SJSA1 (cell line): ENCODE data around the gene ACSF3. TPM values are rescaled to one million over a fixed set of nuclear protein-coding genes. Genes with fewer than 3 reads are reported as not detected.

ENCODE experiments used
- DNase-seq, 2 experiments: peaks; one replicate each; pipeline ENCODE4 v3.0.0-alpha.2; 2015 to 2020; ENCODE audit warnings: low spot score in 2 of 2, low read depth in 1 of 2
- H3K27ac ChIP-seq: fragments of 250-450 bp; sonication (Bioruptor Pico); 2 replicates; pipeline ENCODE4 v1.5.1; 2020; ENCODE audit warnings: mild to moderate bottlenecking, moderate library complexity
- H3K27me3 ChIP-seq: fragments of 250-450 bp; sonication (Bioruptor Pico); replicated peaks from 2 replicates; pipeline ENCODE4 v1.5.1; 2020; ENCODE audit warnings: mild to moderate bottlenecking, moderate library complexity
- H3K36me3 ChIP-seq: fragments of 250-450 bp; sonication (Bioruptor Pico); 2 replicates; pipeline ENCODE4 v1.5.1; 2020; ENCODE audit warnings: mild to moderate bottlenecking
- H3K4me1 ChIP-seq: fragments of 250-450 bp; sonication (Bioruptor Pico); replicated peaks from 2 replicates; pipeline ENCODE4 v1.6.1; 2021; ENCODE audit warnings: mild to moderate bottlenecking
- H3K4me3 ChIP-seq: fragments of 250-450 bp; sonication (Bioruptor Pico); 2 replicates; pipeline ENCODE4 v1.5.1; 2020; ENCODE audit warnings: mild to moderate bottlenecking
- H3K9me3 ChIP-seq: fragments of 250-450 bp; sonication (Bioruptor Pico); replicated peaks from 2 replicates; pipeline ENCODE4 v1.5.1; 2020; ENCODE audit warnings: mild to moderate bottlenecking
- total RNA-seq: library from RNA; depleted of rRNA; stranded (reverse); fragments of >200 nt; shearing (Covaris generic); gene quantifications from 2 replicates; pipeline ENCODE4 v1.2.3, GENCODE V29; 2014

ACSF3 gene
- total RNA-seq, 1 experiment from 2014 or later, result 31.7 TPM

- peaks cover 57% of the 10 kb centered on the region for H3K36me3 ChIP-seq
- no peak overlapping the region for H3K4me3 ChIP-seq
- H3K27me3 ChIP-seq, result no peaks in the 10 kb centered on the region
- DNase-seq, result no peak
- no peaks in the 10 kb centered on the region for H3K4me1 ChIP-seq
- H3K9me3 ChIP-seq, result no peaks in the 10 kb centered on the region
- no peak overlapping the region for H3K27ac ChIP-seq
These were observed 14.8 kb downstream of the ACSF3 start for GRCh38 chr16:89108416-89108815.

- Histone ChIP-seq H3K36me3 (peaks cover 48% of the 10 kb centered on the region), H3K9me3 (no peaks in the 10 kb centered on the region), H3K27me3 (no peaks in the 10 kb centered on the region), H3K4me1 (peaks cover 17% of the 10 kb centered on the region), H3K27ac (no peak overlapping the region), H3K4me3 (no peak overlapping the region)
- no peak for DNase-seq
These were observed 17.0 kb downstream of the ACSF3 start for GRCh38 chr16:89110641-89111040.

GRCh38 chr16:89111263-89111662 lies 17.6 kb downstream of the ACSF3 start:
- Histone ChIP-seq H3K27ac (no peak overlapping the region), H3K27me3 (no peaks in the 10 kb centered on the region), H3K9me3 (no peaks in the 10 kb centered on the region), H3K36me3 (peaks cover 50% of the 10 kb centered on the region), H3K4me3 (no peak overlapping the region), H3K4me1 (peaks cover 17% of the 10 kb centered on the region)
- DNase-seq, result no peak

GRCh38 chr16:89112377-89113151 lies 18.9 kb downstream of the ACSF3 start:
- Histone ChIP-seq H3K27me3 (no peaks in the 10 kb centered on the region), H3K4me3 (no peak overlapping the region), H3K27ac (no peak overlapping the region), H3K9me3 (no peaks in the 10 kb centered on the region), H3K36me3 (peaks cover 49% of the 10 kb centered on the region), H3K4me1 (peaks cover 17% of the 10 kb centered on the region)
- DNase-seq, result no peak

- no peak for DNase-seq
- Histone ChIP-seq H3K9me3 (no peaks in the 10 kb centered on the region), H3K27ac (no peak overlapping the region), H3K4me1 (peaks cover 17% of the 10 kb centered on the region), H3K36me3 (peaks cover 49% of the 10 kb centered on the region), H3K4me3 (no peak overlapping the region), H3K27me3 (no peaks in the 10 kb centered on the region)
These were observed 19.5 kb downstream of the ACSF3 start for GRCh38 chr16:89113152-89113547.

- H3K27me3 ChIP-seq, result no peaks in the 10 kb centered on the region
- H3K27ac ChIP-seq, result no peak overlapping the region
- no peaks in the 10 kb centered on the region for H3K9me3 ChIP-seq
- peaks cover 54% of the 10 kb centered on the region for H3K36me3 ChIP-seq
- no peak overlapping the region for H3K4me3 ChIP-seq
- peaks cover 17% of the 10 kb centered on the region for H3K4me1 ChIP-seq
- no peak for DNase-seq
These were observed 20.0 kb downstream of the ACSF3 start for GRCh38 chr16:89113661-89114060.

GRCh38 chr16:89114159-89114981 lies 20.7 kb downstream of the ACSF3 start:
- peak overlapping the region; percentile 83 for H3K27ac ChIP-seq
- peak; percentile 50 to 80 for DNase-seq
- peaks cover 56% of the 10 kb centered on the region for H3K36me3 ChIP-seq

GRCh38 chr16:89115216-89115861 lies 21.7 kb downstream of the ACSF3 start:
- peaks cover 17% of the 10 kb centered on the region for H3K4me1 ChIP-seq
- peak; percentile 41 to 69 for DNase-seq
- H3K4me3 ChIP-seq, result no peak overlapping the region
- no peaks in the 10 kb centered on the region for H3K27me3 ChIP-seq
- peaks cover 64% of the 10 kb centered on the region for H3K36me3 ChIP-seq
- H3K9me3 ChIP-seq, result no peaks in the 10 kb centered on the region
- H3K27ac ChIP-seq, result peak overlapping the region; percentile 83

More at GRCh38 chr16:89114159-89114981, 20.7 kb downstream of the ACSF3 start:
- H3K27me3 ChIP-seq, result no peaks in the 10 kb centered on the region
- no peak overlapping the region for H3K4me3 ChIP-seq
- H3K4me1 ChIP-seq, result peaks cover 17% of the 10 kb centered on the region
- no peaks in the 10 kb centered on the region for H3K9me3 ChIP-seq

- DNase-seq, result no peak
These were observed 22.9 kb downstream of the ACSF3 start for GRCh38 chr16:89116341-89117226.

GRCh38 chr16:89117227-89117974 lies 23.7 kb downstream of the ACSF3 start:
- H3K9me3 ChIP-seq, result no peaks in the 10 kb centered on the region
- H3K4me3 ChIP-seq, result no peak overlapping the region
- no peak overlapping the region for H3K27ac ChIP-seq
- DNase-seq, result no peak
- peaks cover 64% of the 10 kb centered on the region for H3K36me3 ChIP-seq
- H3K27me3 ChIP-seq, result no peaks in the 10 kb centered on the region
- peaks cover 17% of the 10 kb centered on the region for H3K4me1 ChIP-seq

More at GRCh38 chr16:89116341-89117226, 22.9 kb downstream of the ACSF3 start:
- H3K4me1 ChIP-seq, result peaks cover 17% of the 10 kb centered on the region
- H3K36me3 ChIP-seq, result peaks cover 69% of the 10 kb centered on the region
- H3K27ac ChIP-seq, result no peak overlapping the region
- H3K4me3 ChIP-seq, result no peak overlapping the region
- H3K27me3 ChIP-seq, result no peaks in the 10 kb centered on the region
- no peaks in the 10 kb centered on the region for H3K9me3 ChIP-seq

- Histone ChIP-seq H3K9me3 (no peaks in the 10 kb centered on the region), H3K4me1 (peaks cover 17% of the 10 kb centered on the region), H3K27ac (no peak overlapping the region), H3K4me3 (no peak overlapping the region), H3K36me3 (peaks cover 59% of the 10 kb centered on the region), H3K27me3 (no peaks in the 10 kb centered on the region)
- DNase-seq, result no peak
These were observed 24.3 kb downstream of the ACSF3 start for GRCh38 chr16:89117975-89118289.

GRCh38 chr16:89118361-89119165 lies 24.9 kb downstream of the ACSF3 start:
- Histone ChIP-seq H3K36me3 (peaks cover 55% of the 10 kb centered on the region), H3K27me3 (no peaks in the 10 kb centered on the region), H3K4me1 (peaks cover 17% of the 10 kb centered on the region), H3K4me3 (no peak overlapping the region), H3K27ac (no peak overlapping the region), H3K9me3 (no peaks in the 10 kb centered on the region)
- DNase-seq, result no peak
